Tibial nerve (tissue), 4 donors: ENCODE results near the gene ESM1.

Experiments used
- EP300 ChIP-seq, 2 donors: sonication (generic); formaldehyde crosslinking; IDR thresholded peaks; one replicate each; pipeline ENCODE4 v1.6.1; 2017; ENCODE audit warnings: antibody characterized with exemption in 2 of 2, mild to moderate bottlenecking in 1 of 2
- TF ChIP-seq, protein P1 (sequence below), 5 experiments: fragments of 200-600 bp in 3 of 5; fragments of 450-650 bp in 2 of 5; sonication (generic) in 3 of 5; IDR thresholded peaks; one replicate each; pipeline ENCODE4 v1.5.1; 2016 to 2019; ENCODE audit warnings: antibody characterized with exemption in 5 of 5, mild to moderate bottlenecking in 3 of 5, moderate library complexity in 2 of 5

GRCh38 chr5:54996466-54996865, 11.1 kb upstream of the ESM1 start:
- no peak for TF ChIP-seq EP300 (IDR thresholded peaks at IDR 0.05)
- TF ChIP-seq, protein P1, sequence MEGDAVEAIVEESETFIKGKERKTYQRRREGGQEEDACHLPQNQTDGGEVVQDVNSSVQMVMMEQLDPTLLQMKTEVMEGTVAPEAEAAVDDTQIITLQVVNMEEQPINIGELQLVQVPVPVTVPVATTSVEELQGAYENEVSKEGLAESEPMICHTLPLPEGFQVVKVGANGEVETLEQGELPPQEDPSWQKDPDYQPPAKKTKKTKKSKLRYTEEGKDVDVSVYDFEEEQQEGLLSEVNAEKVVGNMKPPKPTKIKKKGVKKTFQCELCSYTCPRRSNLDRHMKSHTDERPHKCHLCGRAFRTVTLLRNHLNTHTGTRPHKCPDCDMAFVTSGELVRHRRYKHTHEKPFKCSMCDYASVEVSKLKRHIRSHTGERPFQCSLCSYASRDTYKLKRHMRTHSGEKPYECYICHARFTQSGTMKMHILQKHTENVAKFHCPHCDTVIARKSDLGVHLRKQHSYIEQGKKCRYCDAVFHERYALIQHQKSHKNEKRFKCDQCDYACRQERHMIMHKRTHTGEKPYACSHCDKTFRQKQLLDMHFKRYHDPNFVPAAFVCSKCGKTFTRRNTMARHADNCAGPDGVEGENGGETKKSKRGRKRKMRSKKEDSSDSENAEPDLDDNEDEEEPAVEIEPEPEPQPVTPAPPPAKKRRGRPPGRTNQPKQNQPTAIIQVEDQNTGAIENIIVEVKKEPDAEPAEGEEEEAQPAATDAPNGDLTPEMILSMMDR (IDR thresholded peaks at IDR 0.05) = no peak
